A673 (cell line): ENCODE results near the gene GPI.

ENCODE experiments used
- CTCF ChIP-seq: fragments of 300-800, 200-600 bp; sonication (generic); conservative IDR thresholded peaks from 2 replicates; pipeline ENCODE4 v1.5.1; 2017; ENCODE audit warnings: low read depth, mild to moderate bottlenecking, antibody characterized with exemption, low read length, moderate library complexity, mixed read lengths
- EZH2 ChIP-seq: fragments of 200-600 bp; sonication (generic); IDR thresholded peaks from 2 replicates; pipeline ENCODE4 v1.6.1; 2017; ENCODE audit warnings: borderline replicate concordance, low read depth, mild to moderate bottlenecking, mixed read lengths, antibody characterized with exemption, low read length; ENCODE audit not compliant: poor library complexity, severe bottlenecking

GRCh38 chr19:34418300-34418699, 53.3 kb downstream of the GPI start:
- TF ChIP-seq CTCF (no peak), EZH2 (no peak)
